ENCODE measurements around the gene SP1. TPM values are rescaled to one million over a fixed set of nuclear protein-coding genes. Genes with fewer than 3 reads are reported as not detected.

Gene SP1
- total and polyA plus RNA-seq, 2 experiments from 2014 or later = 11.1 to 68.4 TPM

DNA sequence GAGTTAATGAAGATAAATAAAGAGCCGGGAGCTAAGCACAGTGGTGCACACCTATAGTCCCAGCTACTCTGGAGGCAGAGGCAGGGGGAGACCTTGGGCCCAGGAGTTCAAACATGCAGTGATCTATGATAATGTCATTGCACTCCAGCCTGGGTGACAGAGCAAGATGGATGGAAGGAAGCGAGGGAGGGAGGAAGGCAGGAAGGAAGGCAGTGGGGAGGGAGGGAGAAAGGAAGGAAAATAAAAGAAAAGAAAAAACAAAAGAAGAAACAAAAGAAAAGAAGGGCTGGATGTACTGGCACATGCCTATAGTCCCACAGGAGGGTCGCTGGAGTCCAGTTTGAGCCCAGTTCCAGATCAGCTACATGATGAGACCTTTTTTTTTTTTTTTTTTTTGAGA lies 24.9 kb upstream of the SP1 start:
- no peak overlapping the region for H3K4me2 ChIP-seq
- Mint-ChIP-seq H3K4me3 (no peak overlapping the region), H3K36me3 (ENCODE audit: low read depth) (no peaks in the 10 kb centered on the region), H3K27ac (no peak overlapping the region), H3K9me3 (no peaks in the 10 kb centered on the region), H3K27me3 (ENCODE audit: insufficient read depth, low read depth, poor library complexity) (no peaks in the 10 kb centered on the region), H3K4me1 (peaks cover 4% of the 10 kb centered on the region; the same call in 2 of the 3 replicates)
- H4K20me1 ChIP-seq (replicated peaks; ENCODE audit: insufficient read depth) = no peaks in the 10 kb centered on the region
- no peaks in the 10 kb centered on the region for H3K79me2 ChIP-seq (replicated peaks; ENCODE audit: insufficient read depth)
- no peaks in the 10 kb centered on the region for H3K9me2 ChIP-seq (ENCODE audit: insufficient read depth)
- peak overlapping the region; percentile 76; the same call in 1 of the 2 replicates for H2AFZ ChIP-seq
- H3K4me3 ChIP-seq = no peak overlapping the region
- no peaks in the 10 kb centered on the region for H3K27me3 ChIP-seq (ENCODE audit: insufficient read depth)
- H3K4me1 ChIP-seq (ENCODE audit: insufficient read depth) = no peaks in the 10 kb centered on the region
- H3K27ac ChIP-seq (ENCODE audit: low read depth) = no peak overlapping the region
- no peaks in the 10 kb centered on the region for H3K36me3 ChIP-seq (ENCODE audit: insufficient read depth)
- ATAC-seq (no peak), DNase-seq (ENCODE audit: low spot score) (no peak)
- no peaks in the 10 kb centered on the region for H3F3A ChIP-seq (replicated peaks; ENCODE audit: low read depth)
- TF ChIP-seq, protein P1, sequence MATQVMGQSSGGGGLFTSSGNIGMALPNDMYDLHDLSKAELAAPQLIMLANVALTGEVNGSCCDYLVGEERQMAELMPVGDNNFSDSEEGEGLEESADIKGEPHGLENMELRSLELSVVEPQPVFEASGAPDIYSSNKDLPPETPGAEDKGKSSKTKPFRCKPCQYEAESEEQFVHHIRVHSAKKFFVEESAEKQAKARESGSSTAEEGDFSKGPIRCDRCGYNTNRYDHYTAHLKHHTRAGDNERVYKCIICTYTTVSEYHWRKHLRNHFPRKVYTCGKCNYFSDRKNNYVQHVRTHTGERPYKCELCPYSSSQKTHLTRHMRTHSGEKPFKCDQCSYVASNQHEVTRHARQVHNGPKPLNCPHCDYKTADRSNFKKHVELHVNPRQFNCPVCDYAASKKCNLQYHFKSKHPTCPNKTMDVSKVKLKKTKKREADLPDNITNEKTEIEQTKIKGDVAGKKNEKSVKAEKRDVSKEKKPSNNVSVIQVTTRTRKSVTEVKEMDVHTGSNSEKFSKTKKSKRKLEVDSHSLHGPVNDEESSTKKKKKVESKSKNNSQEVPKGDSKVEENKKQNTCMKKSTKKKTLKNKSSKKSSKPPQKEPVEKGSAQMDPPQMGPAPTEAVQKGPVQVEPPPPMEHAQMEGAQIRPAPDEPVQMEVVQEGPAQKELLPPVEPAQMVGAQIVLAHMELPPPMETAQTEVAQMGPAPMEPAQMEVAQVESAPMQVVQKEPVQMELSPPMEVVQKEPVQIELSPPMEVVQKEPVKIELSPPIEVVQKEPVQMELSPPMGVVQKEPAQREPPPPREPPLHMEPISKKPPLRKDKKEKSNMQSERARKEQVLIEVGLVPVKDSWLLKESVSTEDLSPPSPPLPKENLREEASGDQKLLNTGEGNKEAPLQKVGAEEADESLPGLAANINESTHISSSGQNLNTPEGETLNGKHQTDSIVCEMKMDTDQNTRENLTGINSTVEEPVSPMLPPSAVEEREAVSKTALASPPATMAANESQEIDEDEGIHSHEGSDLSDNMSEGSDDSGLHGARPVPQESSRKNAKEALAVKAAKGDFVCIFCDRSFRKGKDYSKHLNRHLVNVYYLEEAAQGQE (IDR thresholded peaks at IDR 0.05; ENCODE audit: unreplicated experiment) = no peak
- TF ChIP-seq POLR2AphosphoS5 (IDR thresholded peaks at IDR 0.05; ENCODE audit: low read depth) (no peak), CREB1 (CRISPR knock-in tag; IDR thresholded peaks at IDR 0.05; ENCODE audit: low read depth) (no peak), EZH2 (IDR thresholded peaks at IDR 0.05; ENCODE audit: low read depth, unreplicated experiment) (no peak), NANOG (IDR thresholded peaks at IDR 0.05; ENCODE audit: borderline replicate concordance) (no peak)
- TF ChIP-seq, protein P2, sequence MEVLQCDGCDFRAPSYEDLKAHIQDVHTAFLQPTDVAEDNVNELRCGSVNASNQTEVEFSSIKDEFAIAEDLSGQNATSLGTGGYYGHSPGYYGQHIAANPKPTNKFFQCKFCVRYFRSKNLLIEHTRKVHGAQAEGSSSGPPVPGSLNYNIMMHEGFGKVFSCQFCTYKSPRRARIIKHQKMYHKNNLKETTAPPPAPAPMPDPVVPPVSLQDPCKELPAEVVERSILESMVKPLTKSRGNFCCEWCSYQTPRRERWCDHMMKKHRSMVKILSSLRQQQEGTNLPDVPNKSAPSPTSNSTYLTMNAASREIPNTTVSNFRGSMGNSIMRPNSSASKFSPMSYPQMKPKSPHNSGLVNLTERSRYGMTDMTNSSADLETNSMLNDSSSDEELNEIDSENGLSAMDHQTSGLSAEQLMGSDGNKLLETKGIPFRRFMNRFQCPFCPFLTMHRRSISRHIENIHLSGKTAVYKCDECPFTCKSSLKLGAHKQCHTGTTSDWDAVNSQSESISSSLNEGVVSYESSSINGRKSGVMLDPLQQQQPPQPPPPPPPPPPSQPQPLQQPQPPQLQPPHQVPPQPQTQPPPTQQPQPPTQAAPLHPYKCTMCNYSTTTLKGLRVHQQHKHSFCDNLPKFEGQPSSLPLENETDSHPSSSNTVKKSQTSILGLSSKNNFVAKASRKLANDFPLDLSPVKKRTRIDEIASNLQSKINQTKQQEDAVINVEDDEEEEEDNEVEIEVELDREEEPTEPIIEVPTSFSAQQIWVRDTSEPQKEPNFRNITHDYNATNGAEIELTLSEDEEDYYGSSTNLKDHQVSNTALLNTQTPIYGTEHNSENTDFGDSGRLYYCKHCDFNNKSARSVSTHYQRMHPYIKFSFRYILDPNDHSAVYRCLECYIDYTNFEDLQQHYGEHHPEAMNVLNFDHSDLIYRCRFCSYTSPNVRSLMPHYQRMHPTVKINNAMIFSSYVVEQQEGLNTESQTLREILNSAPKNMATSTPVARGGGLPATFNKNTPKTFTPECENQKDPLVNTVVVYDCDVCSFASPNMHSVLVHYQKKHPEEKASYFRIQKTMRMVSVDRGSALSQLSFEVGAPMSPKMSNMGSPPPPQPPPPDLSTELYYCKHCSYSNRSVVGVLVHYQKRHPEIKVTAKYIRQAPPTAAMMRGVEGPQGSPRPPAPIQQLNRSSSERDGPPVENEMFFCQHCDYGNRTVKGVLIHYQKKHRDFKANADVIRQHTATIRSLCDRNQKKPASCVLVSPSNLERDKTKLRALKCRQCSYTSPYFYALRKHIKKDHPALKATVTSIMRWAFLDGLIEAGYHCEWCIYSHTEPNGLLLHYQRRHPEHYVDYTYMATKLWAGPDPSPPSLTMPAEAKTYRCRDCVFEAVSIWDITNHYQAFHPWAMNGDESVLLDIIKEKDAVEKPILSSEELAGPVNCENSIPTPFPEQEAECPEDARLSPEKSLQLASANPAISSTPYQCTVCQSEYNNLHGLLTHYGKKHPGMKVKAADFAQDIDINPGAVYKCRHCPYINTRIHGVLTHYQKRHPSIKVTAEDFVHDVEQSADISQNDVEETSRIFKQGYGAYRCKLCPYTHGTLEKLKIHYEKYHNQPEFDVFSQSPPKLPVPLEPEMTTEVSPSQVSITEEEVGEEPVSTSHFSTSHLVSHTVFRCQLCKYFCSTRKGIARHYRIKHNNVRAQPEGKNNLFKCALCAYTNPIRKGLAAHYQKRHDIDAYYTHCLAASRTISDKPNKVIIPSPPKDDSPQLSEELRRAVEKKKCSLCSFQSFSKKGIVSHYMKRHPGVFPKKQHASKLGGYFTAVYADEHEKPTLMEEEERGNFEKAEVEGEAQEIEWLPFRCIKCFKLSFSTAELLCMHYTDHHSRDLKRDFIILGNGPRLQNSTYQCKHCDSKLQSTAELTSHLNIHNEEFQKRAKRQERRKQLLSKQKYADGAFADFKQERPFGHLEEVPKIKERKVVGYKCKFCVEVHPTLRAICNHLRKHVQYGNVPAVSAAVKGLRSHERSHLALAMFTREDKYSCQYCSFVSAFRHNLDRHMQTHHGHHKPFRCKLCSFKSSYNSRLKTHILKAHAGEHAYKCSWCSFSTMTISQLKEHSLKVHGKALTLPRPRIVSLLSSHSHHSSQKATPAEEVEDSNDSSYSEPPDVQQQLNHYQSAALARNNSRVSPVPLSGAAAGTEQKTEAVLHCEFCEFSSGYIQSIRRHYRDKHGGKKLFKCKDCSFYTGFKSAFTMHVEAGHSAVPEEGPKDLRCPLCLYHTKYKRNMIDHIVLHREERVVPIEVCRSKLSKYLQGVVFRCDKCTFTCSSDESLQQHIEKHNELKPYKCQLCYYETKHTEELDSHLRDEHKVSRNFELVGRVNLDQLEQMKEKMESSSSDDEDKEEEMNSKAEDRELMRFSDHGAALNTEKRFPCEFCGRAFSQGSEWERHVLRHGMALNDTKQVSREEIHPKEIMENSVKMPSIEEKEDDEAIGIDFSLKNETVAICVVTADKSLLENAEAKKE (CRISPR knock-in tag; IDR thresholded peaks at IDR 0.05) = no peak
- TF ChIP-seq, protein P3, sequence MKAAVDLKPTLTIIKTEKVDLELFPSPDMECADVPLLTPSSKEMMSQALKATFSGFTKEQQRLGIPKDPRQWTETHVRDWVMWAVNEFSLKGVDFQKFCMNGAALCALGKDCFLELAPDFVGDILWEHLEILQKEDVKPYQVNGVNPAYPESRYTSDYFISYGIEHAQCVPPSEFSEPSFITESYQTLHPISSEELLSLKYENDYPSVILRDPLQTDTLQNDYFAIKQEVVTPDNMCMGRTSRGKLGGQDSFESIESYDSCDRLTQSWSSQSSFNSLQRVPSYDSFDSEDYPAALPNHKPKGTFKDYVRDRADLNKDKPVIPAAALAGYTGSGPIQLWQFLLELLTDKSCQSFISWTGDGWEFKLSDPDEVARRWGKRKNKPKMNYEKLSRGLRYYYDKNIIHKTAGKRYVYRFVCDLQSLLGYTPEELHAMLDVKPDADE (IDR thresholded peaks at IDR 0.05) = no peak

Measured in GM23338 (cell line).